Omental fat pad (tissue), 4 donors: Measurements from ENCODE around the gene WDR70. TPM values are rescaled to one million over a fixed set of nuclear protein-coding genes. Genes with fewer than 3 reads are reported as not detected.

Experiments
- ATAC-seq: fragments of 150-250 bp; one replicate; pipeline ENCODE4 v1.9.1; 2016; ENCODE audit warnings: mild to moderate bottlenecking, moderate library complexity; ENCODE audit not compliant: low FRiP score
- DNase-seq: peaks from one replicate; pipeline ENCODE4 v3.0.0-alpha.2; 2019; ENCODE audit warnings: low spot score
- total RNA-seq, 4 donors: library from RNA; depleted of rRNA; stranded (reverse); fragments of >200 nt; gene quantifications; one replicate each; pipeline ENCODE4 v1.1.0, GENCODE V29; 2016
- TF ChIP-seq, protein P1 (sequence below), 3 donors: fragments of 450-650 bp; IDR thresholded peaks; one replicate each; pipeline ENCODE4 v1.5.1; 2016 to 2017; ENCODE audit warnings: antibody characterized with exemption in 3 of 3, mild to moderate bottlenecking in 3 of 3, moderate library complexity in 2 of 3

The WDR70 gene
- total RNA-seq, 4 donors from 2014 or later, result 17.4 to 37.7 (median 24.0) TPM

DNA sequence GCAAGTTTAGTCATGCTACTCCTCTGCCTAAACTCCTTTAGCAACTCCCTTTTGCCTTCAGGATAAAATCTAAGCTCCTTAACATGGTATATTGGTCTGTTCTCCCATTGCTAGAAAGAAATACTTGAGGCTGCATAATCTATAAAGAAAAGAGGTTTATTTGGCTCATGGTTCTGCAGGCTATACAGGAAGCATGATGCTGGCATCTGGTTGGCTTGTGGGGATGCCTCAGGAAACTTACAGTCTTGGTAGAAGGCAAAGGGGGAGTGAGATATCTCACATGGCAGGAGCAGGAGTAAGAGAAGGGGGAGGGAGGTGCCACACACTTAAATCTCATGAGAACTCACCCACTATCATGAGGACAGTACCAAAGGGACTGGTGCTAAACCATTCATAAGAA, 315.7 kb downstream of the WDR70 start:
- DNase-seq, result no peak
- TF ChIP-seq, protein P1, sequence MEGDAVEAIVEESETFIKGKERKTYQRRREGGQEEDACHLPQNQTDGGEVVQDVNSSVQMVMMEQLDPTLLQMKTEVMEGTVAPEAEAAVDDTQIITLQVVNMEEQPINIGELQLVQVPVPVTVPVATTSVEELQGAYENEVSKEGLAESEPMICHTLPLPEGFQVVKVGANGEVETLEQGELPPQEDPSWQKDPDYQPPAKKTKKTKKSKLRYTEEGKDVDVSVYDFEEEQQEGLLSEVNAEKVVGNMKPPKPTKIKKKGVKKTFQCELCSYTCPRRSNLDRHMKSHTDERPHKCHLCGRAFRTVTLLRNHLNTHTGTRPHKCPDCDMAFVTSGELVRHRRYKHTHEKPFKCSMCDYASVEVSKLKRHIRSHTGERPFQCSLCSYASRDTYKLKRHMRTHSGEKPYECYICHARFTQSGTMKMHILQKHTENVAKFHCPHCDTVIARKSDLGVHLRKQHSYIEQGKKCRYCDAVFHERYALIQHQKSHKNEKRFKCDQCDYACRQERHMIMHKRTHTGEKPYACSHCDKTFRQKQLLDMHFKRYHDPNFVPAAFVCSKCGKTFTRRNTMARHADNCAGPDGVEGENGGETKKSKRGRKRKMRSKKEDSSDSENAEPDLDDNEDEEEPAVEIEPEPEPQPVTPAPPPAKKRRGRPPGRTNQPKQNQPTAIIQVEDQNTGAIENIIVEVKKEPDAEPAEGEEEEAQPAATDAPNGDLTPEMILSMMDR (IDR thresholded peaks at IDR 0.05), result no peak
- ATAC-seq, result no peak

GRCh38 chr5:37695647-37696046, 316.5 kb downstream of the WDR70 start:
- ATAC-seq (no peak), DNase-seq (no peak)
- TF ChIP-seq, protein P1 (IDR thresholded peaks at IDR 0.05), result no peak

DNA sequence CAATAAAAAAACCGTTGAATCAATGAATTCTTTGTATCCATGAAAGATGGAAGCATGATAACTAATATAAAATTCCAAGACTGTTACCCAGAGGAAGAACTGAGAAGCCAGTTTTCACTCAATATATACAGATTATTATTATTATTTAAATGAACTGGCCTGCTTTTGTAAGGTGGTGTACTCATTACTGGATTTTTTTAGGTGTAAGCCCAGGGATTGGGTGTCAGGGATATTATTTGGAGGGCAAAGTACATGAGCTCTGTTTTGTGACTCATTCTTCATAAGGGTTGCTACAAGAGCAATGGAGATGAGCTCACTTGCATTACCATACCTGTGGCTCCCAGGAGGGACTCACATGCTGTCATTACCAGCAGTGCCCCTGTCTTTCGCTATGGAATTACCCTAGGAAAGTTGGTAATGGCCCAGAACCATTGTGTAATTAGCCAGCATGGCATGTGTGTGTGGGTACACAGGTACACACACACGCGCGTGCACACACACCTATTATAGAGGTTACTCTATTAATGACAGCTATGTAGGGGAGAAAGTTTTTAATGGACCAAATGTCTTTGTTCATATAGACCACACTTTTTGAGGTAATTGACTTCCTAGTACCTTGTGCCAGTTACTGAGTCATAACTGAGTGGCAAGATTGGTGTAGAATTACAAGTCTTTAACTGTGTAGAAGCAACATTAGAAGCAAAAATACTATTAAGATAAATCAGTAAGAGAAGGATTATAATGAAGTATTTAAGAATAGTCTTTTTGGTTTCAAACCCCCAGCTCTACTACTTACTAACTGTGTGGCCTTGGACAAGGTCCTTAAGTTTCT, 317.3 kb downstream of the WDR70 start:
- TF ChIP-seq, protein P1 (IDR thresholded peaks at IDR 0.05), result no peak
- DNase-seq (no peak), ATAC-seq (no peak)

DNA sequence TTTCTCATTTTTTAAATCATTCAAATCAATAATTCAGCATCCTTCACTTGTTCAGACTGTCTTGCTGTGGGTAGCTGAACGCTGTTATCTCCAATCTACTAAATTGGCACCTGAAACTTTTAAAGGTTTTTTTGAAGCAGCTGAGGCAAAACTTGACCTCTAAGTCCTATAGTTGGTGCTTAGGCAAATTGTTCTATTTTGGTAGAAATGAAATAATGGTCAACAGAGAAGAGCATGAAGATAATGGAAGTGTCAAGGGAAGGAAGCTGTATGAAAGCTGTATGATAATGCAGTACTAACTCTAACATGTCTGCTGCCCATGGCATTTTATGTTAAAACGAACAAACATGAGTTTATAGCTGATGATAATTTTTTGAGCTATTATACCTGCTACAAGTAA, 322.8 kb downstream of the WDR70 start:
- TF ChIP-seq, protein P1 (IDR thresholded peaks at IDR 0.05), result no peak
- no peak for ATAC-seq

GRCh38 chr5:37703841-37704241, 324.7 kb downstream of the WDR70 start:
- no peak for DNase-seq
- TF ChIP-seq, protein P1 (IDR thresholded peaks at IDR 0.05), result no peak
- no peak for ATAC-seq

More for the DNA sequence above, 322.8 kb downstream of the WDR70 start:
- DNase-seq, result no peak

DNA sequence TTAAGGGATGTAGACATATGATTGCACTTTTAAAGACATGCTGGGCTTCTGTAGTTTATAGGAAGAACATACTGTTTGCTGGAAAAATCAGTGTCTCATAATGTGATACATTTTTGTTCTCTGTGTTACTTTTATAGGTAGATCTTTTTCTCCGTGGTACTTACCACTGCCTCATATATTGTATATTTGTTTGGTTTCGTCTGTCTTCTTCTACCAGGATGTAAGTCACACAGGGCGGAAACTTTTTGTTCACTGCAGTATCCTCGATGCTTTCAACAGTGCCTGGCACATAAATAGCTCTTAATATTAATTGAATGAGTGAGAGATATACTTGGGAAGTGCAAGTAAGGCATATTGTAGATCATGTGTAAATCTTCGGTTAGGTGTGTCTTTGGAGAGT, 325.3 kb downstream of the WDR70 start:
- no peak for DNase-seq
- TF ChIP-seq, protein P1 (IDR thresholded peaks at IDR 0.05), result no peak
- ATAC-seq, result no peak

DNA sequence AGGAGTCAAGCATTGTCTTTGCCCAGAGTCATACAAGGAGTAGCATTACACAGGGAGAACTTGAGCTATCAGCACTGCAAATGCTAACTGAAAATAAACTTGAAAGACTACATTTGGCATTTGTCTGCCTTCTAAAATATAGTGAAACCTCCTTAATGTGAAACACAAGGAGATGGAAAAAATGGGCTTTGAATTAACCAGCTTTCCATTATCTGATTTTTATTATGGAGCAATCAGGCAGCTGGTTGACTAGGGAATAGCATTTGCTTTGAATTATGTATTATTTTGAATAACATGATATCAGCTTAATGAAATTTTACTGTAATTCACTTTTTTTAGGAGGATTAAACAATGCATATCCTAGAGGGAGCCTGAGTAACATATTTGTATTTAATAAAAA, 329.9 kb downstream of the WDR70 start:
- no peak for ATAC-seq
- DNase-seq, result no peak
- TF ChIP-seq, protein P1 (IDR thresholded peaks at IDR 0.05), result no peak
